GM18868 (cell line): ENCODE data around the gene SLC6A18.
"Not testable (repeated sequence)": the region's sequence is repeated elsewhere in the genome, so short reads cannot be mapped to it uniquely, and the experiment has no call there.

Experiments
- ATAC-seq: cut with Tn5 transposase; IDR thresholded peaks from one replicate; pipeline ENCODE4 v1.9.1; 2021; ENCODE audit warnings: mild to moderate bottlenecking, moderate library complexity; ENCODE audit not compliant: unreplicated experiment

The SLC6A18 gene

GRCh38 chr5:1284336-1284970 lies 59.3 kb downstream of the SLC6A18 start:
- ATAC-seq, result not testable (repeated sequence)

DNA sequence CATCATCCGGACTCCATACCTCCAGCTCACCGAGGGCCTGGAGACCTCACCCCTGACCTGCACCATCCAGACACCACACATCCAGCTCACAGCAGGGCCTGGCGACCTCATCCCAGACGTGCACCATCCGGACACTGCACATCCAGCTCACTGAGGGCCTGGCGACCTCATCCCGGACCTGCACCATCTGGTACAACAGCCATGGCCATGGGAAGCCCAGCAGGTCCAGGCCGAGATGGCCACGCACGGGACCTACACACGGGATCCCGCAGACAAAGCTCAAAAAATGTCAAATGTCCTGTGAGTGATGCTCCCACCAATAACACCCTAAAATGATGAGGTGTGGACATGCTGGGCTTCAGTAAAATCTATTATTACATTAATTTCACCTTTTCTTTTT lies 60.0 kb downstream of the SLC6A18 start:
- ATAC-seq, result no peak

DNA sequence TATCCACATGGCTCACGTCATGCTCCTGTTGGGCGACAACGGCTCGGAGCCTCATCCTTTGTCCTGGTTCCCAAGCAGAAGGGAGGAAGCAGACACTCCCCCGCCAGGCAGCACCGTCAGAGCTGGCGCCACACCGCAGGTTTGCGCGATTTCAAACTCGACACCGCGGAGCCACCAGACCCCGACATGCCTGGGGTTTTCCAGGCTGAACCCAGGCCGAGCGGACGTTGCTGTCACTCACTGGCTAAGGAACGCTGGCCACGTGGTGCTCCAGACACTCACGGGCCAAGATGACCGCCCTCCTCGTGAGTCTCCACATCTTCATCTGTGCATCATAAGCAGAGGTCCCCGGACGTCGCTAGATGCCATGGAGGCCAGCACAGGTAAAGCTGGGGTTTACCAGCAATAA lies 60.7 kb downstream of the SLC6A18 start:
- ATAC-seq, result no peak

DNA sequence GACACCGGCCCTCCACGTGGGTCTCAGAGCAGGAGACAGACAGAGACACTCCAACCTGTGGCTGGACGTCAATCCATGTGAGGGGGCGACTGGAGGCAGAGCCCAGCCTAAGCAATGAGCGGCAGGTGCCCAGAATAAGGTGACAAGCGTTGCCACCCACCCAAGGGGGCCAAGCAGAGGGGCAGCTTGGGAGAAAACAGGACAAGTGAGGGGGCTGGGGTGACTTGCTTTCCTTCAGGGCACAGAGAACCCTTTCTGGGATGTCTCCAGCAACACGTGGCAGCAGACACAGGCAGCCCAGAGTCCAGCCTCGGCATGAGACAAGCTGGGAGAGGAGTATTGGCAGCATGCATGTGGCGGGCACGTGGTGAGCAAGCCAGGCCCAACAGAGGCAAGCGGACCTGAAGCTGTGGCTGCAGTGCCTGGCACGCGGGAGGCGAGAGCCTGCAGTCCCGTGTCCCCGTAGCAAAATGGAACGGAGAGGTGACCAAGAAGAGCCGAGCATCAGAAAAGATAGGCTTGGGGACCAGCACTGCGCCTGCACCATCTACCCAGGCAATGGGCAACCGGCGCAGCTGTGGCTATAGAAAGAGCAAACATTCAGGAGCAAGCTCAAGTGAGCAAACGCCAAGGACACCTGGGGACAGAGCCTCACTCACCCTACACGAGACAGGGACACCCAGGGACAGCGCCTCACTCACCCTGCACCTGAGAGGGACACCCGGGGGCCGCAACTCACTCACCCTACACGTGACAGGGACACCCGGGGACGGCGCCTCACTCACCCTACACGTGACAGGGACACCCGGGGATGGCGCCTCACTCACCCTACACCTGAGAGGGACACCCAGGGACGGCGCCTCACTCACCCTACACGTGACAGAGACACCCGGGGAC lies 63.5 kb downstream of the SLC6A18 start:
- ATAC-seq, result no peak

- ATAC-seq, result not testable (repeated sequence)
These were observed 64.4 kb downstream of the SLC6A18 start for GRCh38 chr5:1289559-1289958.

DNA sequence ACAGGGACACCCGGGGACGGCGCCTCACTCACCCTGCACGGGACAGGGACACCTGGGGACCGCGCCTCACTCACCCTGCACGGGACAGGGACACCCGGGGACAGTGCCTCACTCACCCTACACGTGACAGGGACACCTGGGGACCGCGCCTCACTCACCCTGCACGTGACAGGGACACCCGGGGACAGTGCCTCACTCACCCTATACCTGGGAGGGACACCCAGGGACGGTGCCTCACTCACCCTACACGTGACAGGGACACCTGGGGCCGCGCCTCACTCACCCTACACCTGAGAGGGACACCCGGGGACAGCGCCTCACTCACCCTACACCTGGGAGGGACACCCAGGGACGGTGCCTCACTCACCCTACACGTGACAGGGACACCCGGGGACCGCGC lies 65.8 kb downstream of the SLC6A18 start:
- ATAC-seq, result not testable (repeated sequence)

- no peak for ATAC-seq
These were observed 66.5 kb downstream of the SLC6A18 start for GRCh38 chr5:1291611-1292080.

GRCh38 chr5:1292139-1292538 lies 67.0 kb downstream of the SLC6A18 start:
- ATAC-seq, result no peak

GRCh38 chr5:1292846-1293415 lies 67.8 kb downstream of the SLC6A18 start:
- ATAC-seq, result no peak

DNA sequence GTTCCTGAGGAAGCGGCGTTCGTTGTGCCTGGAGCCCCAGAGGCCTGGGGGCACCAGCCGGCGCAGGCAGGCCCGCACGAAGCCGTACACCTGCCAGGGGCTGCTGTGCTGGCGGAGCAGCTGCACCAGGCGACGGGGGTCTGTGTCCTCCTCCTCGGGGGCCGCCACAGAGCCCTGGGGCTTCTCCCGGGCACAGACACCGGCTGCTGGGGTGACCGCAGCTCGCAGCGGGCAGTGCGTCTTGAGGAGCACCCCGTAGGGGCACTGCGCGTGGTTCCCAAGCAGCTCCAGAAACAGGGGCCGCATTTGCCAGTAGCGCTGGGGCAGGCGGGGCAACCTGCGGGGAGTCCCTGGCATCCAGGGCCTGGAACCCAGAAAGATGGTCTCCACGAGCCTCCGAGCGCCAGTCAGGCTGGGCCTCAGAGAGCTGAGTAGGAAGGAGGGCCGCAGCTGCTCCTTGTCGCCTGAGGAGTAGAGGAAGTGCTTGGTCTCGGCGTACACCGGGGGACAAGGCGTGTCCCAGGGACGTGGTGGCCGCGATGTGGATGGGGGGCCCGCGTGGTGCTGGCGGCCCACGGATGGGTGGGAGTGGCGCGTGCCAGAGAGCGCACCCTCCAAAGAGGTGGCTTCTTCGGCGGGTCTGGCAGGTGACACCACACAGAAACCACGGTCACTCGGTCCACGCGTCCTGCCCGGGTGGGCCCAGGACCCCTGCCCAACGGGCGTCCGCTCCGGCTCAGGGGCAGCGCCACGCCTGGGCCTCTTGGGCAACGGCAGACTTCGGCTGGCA lies 68.4 kb downstream of the SLC6A18 start:
- no peak for ATAC-seq

- no peak for ATAC-seq
These were observed 69.1 kb downstream of the SLC6A18 start for GRCh38 chr5:1294206-1294834.

DNA sequence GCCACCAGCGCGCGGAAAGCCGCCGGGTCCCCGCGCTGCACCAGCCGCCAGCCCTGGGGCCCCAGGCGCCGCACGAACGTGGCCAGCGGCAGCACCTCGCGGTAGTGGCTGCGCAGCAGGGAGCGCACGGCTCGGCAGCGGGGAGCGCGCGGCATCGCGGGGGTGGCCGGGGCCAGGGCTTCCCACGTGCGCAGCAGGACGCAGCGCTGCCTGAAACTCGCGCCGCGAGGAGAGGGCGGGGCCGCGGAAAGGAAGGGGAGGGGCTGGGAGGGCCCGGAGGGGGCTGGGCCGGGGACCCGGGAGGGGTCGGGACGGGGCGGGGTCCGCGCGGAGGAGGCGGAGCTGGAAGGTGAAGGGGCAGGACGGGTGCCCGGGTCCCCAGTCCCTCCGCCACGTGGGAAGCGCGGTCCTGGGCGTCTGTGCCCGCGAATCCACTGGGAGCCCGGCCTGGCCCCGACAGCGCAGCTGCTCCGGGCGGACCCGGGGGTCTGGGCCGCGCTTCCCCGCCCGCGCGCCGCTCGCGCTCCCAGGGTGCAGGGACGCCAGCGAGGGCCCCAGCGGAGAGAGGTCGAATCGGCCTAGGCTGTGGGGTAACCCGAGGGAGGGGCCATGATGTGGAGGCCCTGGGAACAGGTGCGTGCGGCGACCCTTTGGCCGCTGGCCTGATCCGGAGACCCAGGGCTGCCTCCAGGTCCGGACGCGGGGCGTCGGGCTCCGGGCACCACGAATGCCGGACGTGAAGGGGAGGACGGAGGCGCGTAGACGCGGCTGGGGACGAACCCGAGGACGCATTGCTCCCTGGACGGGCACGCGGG lies 69.9 kb downstream of the SLC6A18 start, which contains the start of gene TERT:
Gene TERT (minus strand): TSS at position 234 of the 815 bp plus-strand sequence. CDS start 79 bp downstream, at position 155.
- ATAC-seq, result no peak

DNA sequence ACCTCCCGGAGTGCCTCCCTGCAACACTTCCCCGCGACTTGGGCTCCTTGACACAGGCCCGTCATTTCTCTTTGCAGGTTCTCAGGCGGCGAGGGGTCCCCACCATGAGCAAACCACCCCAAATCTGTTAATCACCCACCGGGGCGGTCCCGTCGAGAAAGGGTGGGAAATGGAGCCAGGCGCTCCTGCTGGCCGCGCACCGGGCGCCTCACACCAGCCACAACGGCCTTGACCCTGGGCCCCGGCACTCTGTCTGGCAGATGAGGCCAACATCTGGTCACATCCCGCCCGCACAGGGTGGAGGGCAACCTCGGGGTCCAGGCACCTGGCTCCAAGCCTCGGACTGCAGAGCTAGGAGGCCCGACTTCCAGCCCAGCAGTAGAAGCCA lies 70.5 kb downstream of the SLC6A18 start:
- ATAC-seq, result no peak
